Stimulated activated CD8-positive, alpha-beta memory T cell treated with anti-CD3 and anti-CD28 coated beads, Interleukin-4, amount 100 ng/mL, for 4 hours (primary cell): ENCODE measurements around the gene VRK2.
A peak's percentile ranks its signal among the peaks of the same experiment; 100 is the strongest.

Experiments
- DNase-seq, 2 donors: peaks; one replicate each; pipeline ENCODE4 v3.0.0-alpha.2; 2020; ENCODE audit warnings: low read depth in 2 of 2, low spot score in 1 of 2

VRK2 gene

DNA sequence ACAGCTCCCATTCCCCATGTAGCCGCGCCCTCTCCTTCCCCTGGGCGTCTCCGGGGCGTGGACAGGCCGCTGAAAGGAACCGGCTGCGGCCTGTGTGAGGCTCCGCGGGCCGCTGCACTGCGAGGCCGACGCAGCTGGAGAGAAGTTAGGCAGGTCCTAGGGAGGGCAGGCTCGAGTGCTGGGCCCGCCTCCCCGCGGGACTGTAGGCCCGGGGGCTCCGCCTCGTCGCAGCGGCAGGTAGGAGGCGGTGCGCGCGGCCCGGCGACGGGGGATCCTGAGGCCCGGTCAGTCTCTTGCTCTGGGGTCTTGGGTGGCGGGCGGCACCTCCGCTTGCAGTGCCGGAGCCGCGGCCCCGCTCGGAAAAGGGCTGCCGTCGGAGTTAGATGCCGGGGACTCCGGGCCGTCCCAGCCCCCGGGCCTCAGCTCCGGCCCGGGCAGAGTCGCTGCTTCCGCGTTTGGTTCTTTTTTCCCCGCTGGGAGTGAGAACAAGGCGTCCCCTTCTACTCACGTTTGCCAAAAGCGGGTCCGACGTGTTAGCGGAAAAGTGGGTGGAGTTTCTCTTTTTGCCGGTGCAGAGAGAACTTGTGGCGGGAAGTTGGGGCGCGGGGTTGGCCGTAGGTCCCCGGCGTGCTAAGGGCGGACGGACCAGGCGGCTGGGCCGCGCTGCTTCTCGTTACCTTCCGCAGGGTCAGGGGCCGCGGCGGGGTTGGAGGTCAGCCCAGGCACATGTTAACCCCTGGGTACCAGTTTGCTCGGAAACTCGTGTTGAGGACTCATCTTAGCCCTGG lies at the start of gene VRK2:
TSS of gene VRK2 (plus strand) at position 222 of the 788 bp plus-strand sequence. CDS start 2,026 bp downstream, outside the sequence.
- peak; percentile 56 to 67 for DNase-seq

DNA sequence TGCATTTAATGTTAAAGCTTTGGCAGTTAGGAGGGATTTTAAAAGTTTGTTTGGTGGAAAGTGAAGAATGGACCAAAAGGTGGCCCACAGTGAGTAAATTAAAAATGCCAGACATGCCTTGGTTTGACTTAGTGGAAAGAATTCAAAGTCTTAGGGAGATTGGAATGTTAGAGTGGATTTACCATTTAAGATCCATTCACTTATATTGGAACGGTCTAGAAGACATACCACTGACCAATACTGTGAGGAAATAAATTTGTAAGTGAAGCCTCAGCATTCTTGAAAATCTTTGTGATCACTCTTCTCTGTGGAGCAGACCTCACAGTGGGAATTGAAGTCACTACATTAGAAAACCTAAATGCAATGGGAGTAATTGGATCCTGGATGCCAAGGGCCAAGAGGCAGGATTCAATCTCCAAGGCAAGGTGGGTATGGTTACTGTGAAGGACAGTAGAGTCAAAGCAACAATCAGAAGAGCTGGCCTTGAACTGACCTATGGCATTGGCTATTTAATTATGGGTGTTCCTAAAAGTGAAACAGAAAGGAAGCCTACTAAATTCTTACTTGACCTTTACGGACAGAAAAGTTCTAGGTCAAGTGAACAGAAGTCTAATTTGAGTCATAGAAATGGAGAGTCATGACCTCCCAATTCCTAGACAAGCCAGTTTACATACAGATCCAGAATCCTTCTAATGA lies 40.2 kb upstream of the VRK2 start:
- DNase-seq: no peak

DNA sequence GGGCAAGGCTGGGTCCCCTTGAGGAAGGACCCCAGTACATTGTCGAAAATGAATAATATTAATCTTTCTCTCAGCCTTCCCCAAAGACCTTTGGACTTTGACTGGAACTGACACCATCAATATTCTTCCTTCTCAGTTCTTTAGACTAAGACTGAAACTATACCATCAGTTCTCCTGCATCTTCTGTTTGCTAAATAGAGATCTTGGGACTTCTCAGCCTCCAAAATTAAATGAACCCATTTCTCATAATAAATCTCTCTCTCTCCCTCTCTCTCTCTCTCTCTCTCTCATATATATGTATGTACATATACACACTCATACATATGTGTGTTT lies 39.7 kb upstream of the VRK2 start:
- no peak for DNase-seq

DNA sequence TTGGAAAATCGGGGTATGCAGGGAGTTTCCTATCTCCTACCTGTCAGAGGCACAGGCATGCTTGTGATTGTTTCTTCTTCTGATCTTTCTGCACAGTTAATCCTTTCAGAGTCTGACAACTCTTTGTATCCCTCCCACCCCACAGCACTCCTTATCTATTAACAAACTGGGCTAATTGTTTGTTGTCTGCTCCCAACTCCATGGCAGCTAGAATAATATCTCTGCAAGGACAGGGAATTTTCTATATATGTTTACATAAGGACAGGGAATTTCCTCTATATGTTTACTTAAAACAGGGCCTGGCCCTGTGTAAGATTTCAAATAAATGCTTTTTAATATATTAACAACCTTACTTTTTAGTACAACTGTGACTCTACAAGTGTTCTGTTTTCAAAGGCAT lies 36.0 kb upstream of the VRK2 start:
- no peak for DNase-seq

DNA sequence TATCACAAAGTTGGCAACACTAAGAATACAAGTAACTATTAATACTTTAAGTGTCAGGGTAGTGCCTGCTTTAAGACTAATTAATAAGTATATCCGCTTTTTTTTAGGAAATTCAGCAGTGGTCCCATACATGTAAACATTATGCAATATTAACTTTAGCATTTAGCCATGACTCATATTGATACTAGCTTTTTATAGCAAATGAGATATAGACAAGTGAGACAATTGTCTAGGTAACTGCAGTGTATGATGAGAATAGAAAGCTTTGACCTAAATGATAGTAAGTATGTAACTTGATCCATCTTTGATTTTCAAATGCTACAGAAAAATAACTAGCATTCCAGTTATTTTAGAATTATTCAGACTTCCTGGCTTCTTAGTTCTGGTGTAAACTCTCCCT lies 27.4 kb upstream of the VRK2 start:
- DNase-seq: no peak

DNA sequence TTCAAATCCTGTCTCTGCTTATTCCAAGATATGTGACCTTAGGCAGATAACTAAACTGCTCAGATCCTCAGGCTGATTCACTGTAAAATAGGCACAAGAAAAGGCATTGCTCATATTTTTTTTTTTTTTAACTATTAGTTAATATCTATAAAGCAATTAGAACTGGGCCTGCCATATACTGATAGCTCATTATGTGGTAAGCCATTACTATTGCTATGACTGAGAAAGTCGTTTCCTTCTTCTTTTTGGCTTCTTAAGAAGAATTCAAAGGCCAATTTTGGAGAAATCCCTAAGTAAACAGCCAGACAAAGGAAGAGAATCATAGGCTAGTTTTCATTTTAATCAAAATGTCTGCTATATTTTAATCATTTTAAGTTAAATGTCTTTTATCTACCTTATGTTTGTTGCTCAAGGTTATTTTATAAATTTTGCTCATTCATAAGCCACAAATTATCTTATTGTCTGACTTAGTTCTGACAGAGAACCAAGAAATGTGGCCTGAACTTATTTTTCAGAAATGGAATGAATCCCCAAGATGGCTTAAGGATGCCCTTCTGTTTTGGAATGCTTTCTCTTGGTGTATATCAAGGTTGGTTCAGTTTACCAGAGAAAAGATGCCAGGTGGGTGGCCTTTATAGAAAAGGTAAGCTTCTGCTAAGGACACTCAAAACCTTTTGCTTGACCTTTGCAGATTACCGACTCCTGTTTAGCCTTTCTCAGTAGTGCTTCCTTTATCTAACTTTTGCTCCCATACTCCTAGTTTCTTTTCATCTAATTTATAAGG lies 21.3 kb upstream of the VRK2 start:
- no peak for DNase-seq

DNA sequence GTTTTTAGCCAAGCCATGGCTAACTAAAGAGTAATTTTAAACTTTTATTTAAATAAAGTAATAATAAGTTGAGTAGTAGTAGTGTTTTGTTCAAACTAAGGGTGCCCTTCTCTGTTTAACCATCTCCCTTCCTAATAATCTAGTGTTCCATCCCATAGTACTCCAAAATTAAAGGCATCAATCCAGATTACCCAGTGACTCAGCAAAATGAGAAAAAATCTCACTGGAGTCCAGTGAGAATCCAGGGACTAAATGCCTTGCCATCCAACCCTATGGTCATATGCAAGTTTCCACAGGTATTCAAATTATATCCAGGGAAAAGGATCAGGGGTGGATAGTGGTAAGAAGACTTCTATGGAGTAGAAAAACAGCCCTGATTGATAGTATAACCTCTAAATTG lies 19.6 kb upstream of the VRK2 start:
- no peak for DNase-seq

DNA sequence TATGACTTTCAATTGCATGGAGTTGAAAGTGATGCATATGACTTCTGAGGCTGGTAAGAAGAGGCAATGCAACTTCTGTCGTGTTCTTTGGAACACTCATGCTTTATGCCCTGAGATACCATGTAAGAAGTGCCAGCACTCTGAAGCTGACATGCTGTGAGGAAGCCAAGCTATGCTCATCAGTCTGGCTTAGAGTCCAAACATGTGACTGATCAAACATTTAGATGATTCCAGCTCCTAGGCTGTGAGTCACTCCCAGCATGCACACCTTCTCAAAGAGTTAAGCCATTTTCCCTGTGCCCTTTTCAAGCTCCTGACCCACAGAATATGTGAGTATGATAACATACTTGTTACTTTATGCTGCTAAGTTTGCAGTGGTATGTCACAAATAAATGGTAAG lies 15.8 kb upstream of the VRK2 start:
- no peak for DNase-seq

DNA sequence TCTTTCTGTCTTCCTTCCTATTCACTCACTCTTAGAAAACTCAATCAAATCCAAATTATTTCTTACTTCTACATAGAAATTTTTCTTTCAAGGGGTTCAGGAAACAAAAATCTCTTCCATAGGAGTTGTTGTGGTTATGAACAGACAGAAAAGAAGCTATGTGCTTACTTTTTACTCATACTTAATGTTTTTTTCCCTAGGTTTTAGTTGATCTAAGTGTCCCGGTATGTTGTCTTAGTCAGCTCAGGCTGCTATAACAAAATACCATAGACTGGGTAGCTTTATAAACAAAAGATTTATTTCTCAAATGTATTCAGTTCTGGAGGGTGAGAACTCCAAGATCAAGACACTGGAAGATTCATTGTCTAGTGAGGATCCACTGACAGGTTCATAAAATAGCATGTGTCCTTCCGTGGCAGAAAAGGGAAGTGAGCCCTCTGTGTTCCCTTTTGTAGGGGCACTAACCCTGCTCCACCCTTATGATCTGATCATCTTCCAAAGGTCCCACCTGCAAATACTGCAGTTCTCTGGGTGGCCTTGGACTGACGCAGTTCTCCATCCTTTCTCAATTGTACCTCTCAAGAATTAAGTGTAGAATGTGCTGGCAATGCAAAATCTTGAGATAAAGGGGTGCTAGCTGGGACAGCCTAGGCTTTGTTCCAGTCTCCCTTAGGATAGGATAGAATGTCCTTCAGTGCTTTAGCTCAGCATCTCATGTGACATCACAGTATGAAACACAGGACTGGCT lies 14.4 kb upstream of the VRK2 start:
- DNase-seq: no peak

DNA sequence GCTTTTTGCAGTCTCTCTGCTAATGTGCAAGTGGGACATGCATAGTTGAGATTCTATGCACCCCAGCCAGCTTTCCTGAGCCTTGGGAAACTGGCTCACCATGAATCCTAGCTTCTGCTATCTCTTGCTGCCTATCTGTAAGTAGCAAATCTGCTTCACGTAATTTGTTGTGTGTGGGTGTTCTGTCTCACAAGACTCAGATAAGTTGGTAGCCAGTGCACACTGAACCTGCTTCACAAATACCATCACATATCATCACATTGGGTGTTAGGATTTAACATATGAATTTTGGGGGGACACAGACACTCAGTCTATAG lies 13.9 kb upstream of the VRK2 start:
- no peak for DNase-seq

DNA sequence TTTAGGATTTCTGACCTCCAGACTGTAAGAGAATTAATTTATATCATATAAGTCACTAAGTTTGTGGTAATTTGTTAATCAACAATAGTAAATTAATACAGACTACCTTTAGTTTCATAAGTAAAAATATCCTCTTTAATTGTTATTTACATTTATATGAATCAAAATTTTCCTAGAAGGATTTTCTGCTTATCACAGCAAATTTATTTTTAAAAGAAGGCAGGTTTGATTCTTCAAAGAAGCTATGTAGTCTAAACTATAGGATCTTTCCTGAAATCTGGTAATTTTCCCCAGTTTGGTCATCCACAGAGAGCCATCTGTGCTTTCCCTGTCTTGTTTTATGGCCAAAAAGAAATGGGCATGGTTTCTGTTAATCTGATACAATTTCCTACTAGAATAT lies 13.1 kb upstream of the VRK2 start:
- no peak for DNase-seq

DNA sequence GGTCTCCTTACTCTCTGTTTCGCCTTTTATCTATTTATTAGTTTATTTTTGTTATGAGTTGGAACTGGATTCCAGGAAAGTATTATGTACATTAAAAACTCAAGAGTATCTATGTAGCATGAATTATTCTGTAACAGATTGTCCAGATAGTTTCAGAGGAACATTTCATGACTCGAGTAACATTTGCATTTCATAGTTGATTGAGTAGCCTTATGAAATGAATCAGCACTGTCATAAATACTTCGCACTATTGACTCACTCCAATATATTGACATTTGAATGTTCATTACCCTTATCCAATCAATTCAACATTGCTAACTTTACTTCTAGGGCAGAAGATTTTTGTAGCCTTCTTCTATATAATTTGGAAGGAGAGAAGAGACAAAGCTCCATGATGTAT lies 11.3 kb upstream of the VRK2 start:
- DNase-seq: no peak

DNA sequence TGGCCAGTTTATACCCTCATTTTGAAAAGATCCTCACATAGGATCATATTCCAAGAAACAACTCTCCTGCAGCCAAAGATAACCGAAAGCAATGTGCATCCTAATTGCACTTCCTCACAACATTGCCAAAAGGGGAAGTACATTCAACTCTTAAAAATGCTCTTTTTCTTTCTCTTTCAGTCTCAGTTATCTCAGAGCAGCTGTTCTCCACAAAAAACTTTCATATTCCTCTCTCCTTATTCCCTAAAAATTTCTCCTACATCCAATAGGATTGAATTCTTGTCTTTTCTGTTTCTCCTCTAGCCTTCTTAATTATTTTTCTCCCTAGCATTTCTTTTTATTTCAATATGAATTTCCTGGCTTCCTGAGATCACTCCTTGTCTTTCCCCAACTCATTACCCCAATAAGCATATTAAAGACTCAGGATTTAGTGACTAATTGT lies 7.4 kb upstream of the VRK2 start:
- no peak for DNase-seq

DNA sequence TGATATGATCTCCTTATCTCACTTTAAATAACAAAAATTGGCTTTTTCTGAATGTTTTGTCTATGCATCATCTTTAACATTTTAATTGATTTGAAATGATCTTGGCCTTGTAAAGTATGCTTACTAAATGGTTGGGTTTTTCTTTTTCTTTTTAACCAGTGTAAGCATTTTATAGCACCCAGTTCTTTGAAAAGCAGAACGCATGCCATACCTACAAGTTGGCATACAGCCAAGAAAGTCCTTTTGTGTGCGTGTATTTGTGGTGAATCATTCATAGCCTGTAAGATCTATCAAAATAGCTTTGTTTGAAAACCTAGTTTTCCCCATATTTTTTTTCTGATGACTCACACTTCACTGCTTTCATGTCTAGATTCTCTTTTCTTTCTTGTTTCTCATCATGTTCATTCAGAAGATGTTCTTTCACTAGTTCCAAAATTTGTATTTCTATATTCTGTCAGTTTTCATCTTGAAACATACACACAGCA lies 4.1 kb upstream of the VRK2 start:
- no peak for DNase-seq

DNA sequence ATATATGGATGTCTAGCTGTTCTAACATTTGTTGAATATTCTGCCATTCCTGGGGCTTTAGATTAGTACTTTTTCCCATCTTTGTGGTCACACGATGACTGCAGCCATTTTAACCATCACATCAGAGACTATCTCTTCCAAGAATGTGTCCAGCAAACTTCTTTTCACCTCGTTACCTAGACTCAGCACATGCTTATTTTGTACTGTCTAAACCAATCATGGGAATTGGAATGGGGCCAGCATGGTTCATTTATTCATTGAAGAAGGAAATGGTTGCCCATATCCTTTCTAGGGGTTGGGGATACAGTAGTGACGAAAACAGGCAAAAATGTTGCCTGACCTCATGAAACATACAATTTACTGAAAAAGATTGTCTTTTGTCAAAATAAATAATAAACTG lies 2.5 kb upstream of the VRK2 start:
- no peak for DNase-seq

DNA sequence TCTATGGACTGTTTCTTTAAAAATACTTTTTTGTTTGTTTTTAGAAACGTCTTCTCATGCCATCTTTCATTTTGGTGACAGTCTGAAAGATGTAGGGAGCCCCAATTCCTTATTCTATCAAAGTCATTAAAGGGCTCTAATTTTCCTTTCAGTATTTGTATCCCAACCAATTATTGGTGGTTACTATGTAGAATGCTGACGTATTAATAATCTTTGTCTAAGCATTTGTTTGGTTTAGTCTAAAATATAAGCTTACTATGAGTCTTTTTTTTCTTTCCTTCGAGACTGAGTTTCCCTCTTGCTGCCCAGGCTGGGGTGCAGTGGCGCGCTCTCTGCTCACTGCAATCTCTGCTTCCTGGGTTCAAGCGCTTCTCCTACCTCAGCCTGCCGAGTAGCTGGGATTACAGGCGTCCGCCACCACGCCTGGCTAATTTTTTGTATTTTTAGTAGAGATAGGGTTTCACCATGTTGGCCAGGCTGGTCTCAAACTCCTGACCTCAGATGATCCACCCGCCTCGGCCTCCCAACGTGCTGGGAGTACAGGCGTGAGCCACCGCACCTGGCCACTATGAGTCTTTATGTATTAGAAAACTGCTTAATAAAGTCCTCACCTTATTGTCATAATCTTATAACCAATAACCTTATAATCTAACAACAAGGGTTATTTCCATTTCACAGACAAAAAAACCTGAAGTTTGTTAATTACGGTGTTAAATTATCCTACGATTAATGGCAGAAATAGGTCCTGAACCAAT lies 849 bp upstream of the VRK2 start:
- no peak for DNase-seq

DNA sequence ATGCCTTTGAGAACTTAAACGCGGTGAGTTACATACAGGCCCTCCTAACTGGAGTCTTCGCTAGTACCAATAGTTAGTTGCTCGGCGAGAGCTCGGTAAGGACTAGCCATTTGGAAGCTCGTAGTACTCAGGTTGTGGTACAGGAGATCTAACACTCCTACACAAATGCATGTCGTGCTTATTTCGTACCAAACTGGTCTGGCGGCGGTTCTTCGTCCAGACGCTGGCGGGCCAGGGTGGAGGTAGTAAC lies 346 bp upstream of the VRK2 start:
- DNase-seq: no peak

DNA sequence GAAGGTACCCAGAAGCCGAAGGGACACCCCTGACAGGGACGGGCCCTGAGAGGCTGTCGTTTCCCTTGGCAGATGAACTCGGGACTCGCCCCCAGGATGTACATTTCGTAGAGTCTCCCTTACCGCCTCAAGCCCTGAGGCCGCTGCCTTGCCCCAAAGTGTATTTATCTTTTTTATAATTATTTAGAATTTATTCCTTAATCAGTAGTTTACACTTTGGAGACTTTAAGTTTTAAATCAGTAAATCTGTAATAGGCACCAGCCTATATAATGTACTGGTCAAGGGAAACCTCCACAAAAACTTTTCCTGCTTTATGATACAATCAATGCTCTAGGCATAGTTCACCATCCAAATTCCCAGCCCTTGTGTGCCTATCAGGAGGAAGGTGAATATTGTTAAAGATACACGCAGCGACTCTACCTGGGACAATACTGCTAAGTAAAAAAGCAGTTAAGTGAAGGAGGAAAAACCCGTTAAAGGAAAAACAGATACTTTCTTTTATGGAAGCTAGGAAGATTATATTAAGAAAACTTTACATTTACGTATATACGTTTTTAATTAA lies 848 bp downstream of the VRK2 start:
- DNase-seq: no peak

DNA sequence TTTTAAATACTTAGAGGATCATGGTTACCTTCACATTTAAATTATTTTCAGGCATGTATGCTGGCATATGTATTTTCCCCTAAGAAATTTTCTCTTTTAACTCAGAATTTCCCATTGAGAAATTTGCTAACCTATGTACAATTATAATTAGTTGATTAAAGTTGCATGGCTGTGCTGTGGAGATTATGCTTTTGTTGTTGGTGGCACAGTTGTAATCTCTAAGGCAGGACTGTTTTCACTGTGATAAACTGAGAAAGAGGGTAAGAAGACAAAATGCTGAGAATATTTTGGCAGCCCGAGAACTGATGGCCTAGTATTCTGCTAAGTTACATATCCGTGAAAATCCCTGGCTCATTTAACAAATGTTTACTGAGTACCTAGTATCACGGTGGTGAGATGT lies 1.4 kb downstream of the VRK2 start:
- DNase-seq: no peak

DNA sequence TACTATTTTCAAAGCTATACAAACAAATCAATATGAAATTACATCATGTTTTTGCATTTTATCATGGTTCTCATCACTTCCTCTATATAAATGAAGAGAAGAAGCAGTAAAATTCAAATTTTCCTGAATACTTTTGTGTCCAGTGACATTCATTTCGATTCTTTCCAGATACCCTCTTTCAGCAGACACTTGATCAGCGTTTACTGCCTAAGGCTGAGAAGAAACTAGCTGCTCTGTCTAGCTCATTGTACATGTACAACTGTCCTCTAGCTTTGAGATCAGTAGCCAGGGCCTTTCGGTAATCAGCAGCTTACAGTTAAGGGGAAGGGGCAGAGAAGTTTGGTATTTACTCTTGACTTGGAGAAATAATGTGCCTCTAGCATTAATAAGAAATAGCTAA lies 4.8 kb downstream of the VRK2 start:
- no peak for DNase-seq

DNA sequence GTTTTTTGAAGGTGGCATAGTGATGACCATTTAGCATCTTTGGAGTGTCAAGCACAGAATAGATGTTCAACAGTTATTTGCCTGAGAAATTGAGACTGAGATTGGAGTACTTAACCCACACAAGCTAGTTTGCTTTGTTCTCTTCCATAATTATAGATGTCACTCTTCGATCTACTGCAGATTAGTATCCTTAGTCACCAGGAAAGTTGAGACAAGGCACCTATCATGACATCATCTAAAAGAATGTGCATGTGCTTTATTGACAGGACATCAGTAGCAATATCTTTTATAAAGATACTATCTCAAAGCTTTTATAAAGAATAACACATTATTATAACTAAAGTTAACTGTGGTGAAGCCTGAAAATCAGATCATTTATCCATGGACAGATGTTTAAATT lies 6.4 kb downstream of the VRK2 start:
- no peak for DNase-seq
